ENCODE data around the gene FKBP5. TPM values are rescaled to one million over a fixed set of nuclear protein-coding genes. Genes with fewer than 3 reads are reported as not detected.

The FKBP5 gene
- total RNA-seq, 1 experiment from 2014 or later = 12.4 TPM

DNA sequence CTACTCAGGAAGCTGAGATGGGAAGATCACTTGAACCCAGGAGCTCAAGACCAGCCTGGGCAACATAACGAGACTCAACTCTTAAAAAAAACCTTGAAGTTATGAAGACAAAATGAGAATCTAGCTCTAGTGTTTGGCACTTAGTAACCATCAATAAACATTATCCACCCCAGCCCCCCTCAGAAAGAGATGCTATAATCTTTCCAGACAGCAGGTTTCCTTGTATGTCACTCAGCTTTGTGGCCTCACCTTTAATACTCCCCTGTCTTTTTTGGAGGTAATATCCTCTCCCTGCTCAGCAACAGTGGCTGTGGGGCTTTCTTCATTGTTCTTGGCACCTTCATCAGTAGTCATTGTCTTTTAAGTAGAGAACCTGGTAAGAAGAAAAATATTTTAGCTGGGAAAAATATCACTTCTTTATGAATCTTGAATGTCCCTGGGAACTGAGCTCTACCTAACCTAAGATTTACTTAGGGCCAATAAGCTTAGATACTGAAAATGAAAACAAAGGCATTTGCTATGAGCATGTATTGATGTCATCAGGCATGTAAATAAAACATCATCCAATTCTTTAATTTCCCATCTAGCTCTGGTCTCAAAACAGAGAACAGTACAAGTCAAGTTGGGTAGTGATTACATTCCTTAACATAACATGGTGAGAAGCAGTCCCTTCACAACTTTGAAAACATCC is 46.1 kb downstream of the FKBP5 start:
- no TSS peak for BruUV-seq (replicated peaks)

GRCh38 chr6:35640017-35640664 is 48.6 kb downstream of the FKBP5 start:
- no TSS peak for BruUV-seq (replicated peaks)
- Histone ChIP-seq H3K4me1 (ENCODE audit: insufficient read depth, low read length) (peaks cover 4% of the 10 kb centered on the region; the same call in 1 of the 2 replicates), H3K9me3 (ENCODE audit: low read length) (no peaks in the 10 kb centered on the region), H3K27me3 (ENCODE audit: low read length) (no peaks in the 10 kb centered on the region), H3K27ac (ENCODE audit: low read length) (no peak overlapping the region), H3K4me2 (ENCODE audit: low read length) (no peak overlapping the region), H3K79me2 (ENCODE audit: low read length) (no peaks in the 10 kb centered on the region), H3K9ac (ENCODE audit: low read length) (no peak overlapping the region), H4K20me1 (ENCODE audit: low read length) (no peaks in the 10 kb centered on the region), H3K36me3 (ENCODE audit: low read depth, low read length) (peaks cover 3% of the 10 kb centered on the region; the same call in 1 of the 2 replicates), H2AFZ (ENCODE audit: low read length) (no peak overlapping the region), H3K4me3 (ENCODE audit: low read length) (no peak overlapping the region), H3F3A (ENCODE audit: low read length, unreplicated experiment) (peaks cover 6% of the 10 kb centered on the region), H3K9me2 (replicated peaks; ENCODE audit: low read length) (no peaks in the 10 kb centered on the region)
- intact Hi-C loops (cut with micrococcal nuclease) = no loop called here
- POLR2A ChIA-PET (ENCODE audit: unreplicated experiment) = no interaction called here
- CTCF ChIA-PET = no interaction called here
- TF ChIP-seq EZH2phosphoT487 (IDR thresholded peaks at IDR 0.05; ENCODE audit: borderline replicate concordance, low read length) (no peak), CTCF (conservative IDR thresholded peaks at IDR 0.05; ENCODE audit: low read depth, low read length) (no peak), EZH2 (IDR thresholded peaks at IDR 0.05; ENCODE audit: low read length, unreplicated experiment) (no peak)
- ATAC-seq (peak; percentile 77), DNase-seq (peak; percentile 57)

More for the DNA sequence above, 46.1 kb downstream of the FKBP5 start:
- intact Hi-C loops (cut with micrococcal nuclease) = no loop called here
- no peaks in the 10 kb centered on the region for H3K27me3 ChIP-seq (ENCODE audit: low read length)
- no peak overlapping the region for H3K4me3 ChIP-seq (ENCODE audit: low read length)
- H3K79me2 ChIP-seq (ENCODE audit: low read length) = no peaks in the 10 kb centered on the region
- no peak overlapping the region for H3K4me2 ChIP-seq (ENCODE audit: low read length)
- no peaks in the 10 kb centered on the region for H3K9me3 ChIP-seq (ENCODE audit: low read length)
- peaks cover 4% of the 10 kb centered on the region; the same call in 1 of the 2 replicates for H3K4me1 ChIP-seq (ENCODE audit: insufficient read depth, low read length)
- CTCF ChIA-PET = interaction anchor here (0.6 kb wide), 1 partner anchor 26 kb away, joined by 4 read pairs; no protein-coding TSS in a partner anchor
- no peak overlapping the region for H2AFZ ChIP-seq (ENCODE audit: low read length)
- H3K36me3 ChIP-seq (ENCODE audit: low read depth, low read length) = peaks cover 3% of the 10 kb centered on the region; the same call in 1 of the 2 replicates
- H3F3A ChIP-seq (ENCODE audit: low read length, unreplicated experiment) = peaks cover 6% of the 10 kb centered on the region
- no peak overlapping the region for H3K9ac ChIP-seq (ENCODE audit: low read length)
- DNase-seq (no peak), ATAC-seq (no peak)
- H3K27ac ChIP-seq (ENCODE audit: low read length) = no peak overlapping the region
- TF ChIP-seq CTCF (conservative IDR thresholded peaks at IDR 0.05; ENCODE audit: low read depth, low read length) (no peak), EZH2phosphoT487 (IDR thresholded peaks at IDR 0.05; ENCODE audit: borderline replicate concordance, low read length) (no peak), EZH2 (IDR thresholded peaks at IDR 0.05; ENCODE audit: low read length, unreplicated experiment) (no peak)
- POLR2A ChIA-PET (ENCODE audit: unreplicated experiment) = no interaction called here
- H4K20me1 ChIP-seq (ENCODE audit: low read length) = no peaks in the 10 kb centered on the region
- no peaks in the 10 kb centered on the region for H3K9me2 ChIP-seq (replicated peaks; ENCODE audit: low read length)

DNA sequence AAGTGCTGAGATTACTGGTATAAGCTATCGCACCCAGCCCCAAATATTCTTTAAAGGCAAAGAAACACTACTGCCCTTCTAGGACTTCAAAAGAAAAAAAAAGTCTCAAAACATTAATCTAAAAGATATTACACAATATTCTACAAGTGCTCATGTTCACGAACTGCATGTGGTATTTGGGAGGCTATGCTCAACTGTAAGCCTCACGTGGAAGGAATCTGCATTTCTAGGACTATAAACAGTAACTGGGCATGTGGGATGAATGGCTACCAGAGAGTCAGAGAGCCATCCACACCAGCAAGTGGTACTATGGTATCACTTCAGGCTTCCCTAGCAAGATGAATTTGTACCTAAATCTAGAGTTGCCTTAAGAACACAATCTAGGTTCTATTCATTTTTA is 50.0 kb downstream of the FKBP5 start:
- CTCF ChIA-PET = no interaction called here
- POLR2A ChIA-PET (ENCODE audit: unreplicated experiment) = no interaction called here
- DNase-seq = no peak
- intact Hi-C loops (cut with micrococcal nuclease) = no loop called here
- H2AFZ ChIP-seq (ENCODE audit: low read length) = no peak overlapping the region
- H4K20me1 ChIP-seq (ENCODE audit: low read length) = no peaks in the 10 kb centered on the region
- no peak overlapping the region for H3K9ac ChIP-seq (ENCODE audit: low read length)
- peaks cover 4% of the 10 kb centered on the region; the same call in 1 of the 2 replicates for H3K4me1 ChIP-seq (ENCODE audit: insufficient read depth, low read length)
- H3K36me3 ChIP-seq (ENCODE audit: low read depth, low read length) = peaks cover 3% of the 10 kb centered on the region; the same call in 1 of the 2 replicates
- BruUV-seq (replicated peaks) = no TSS peak
- H3K9me3 ChIP-seq (ENCODE audit: low read length) = no peaks in the 10 kb centered on the region
- no peak for TF ChIP-seq CTCF (conservative IDR thresholded peaks at IDR 0.05; ENCODE audit: low read depth, low read length)
- no peak for TF ChIP-seq EZH2 (IDR thresholded peaks at IDR 0.05; ENCODE audit: low read length, unreplicated experiment)
- no peak for TF ChIP-seq EZH2phosphoT487 (IDR thresholded peaks at IDR 0.05; ENCODE audit: borderline replicate concordance, low read length)
- ATAC-seq = no peak
- peaks cover 6% of the 10 kb centered on the region for H3F3A ChIP-seq (ENCODE audit: low read length, unreplicated experiment)
- no peaks in the 10 kb centered on the region for H3K79me2 ChIP-seq (ENCODE audit: low read length)
- H3K4me2 ChIP-seq (ENCODE audit: low read length) = no peak overlapping the region
- H3K4me3 ChIP-seq (ENCODE audit: low read length) = no peak overlapping the region
- no peaks in the 10 kb centered on the region for H3K9me2 ChIP-seq (replicated peaks; ENCODE audit: low read length)
- H3K27me3 ChIP-seq (ENCODE audit: low read length) = no peaks in the 10 kb centered on the region
- H3K27ac ChIP-seq (ENCODE audit: low read length) = no peak overlapping the region

Measured in PC-3 (cell line).